ENCODE data around the gene AOC1. TPM values are rescaled to one million over a fixed set of nuclear protein-coding genes. Genes with fewer than 3 reads are reported as not detected.

The AOC1 gene
- total RNA-seq, 2 experiments from 2014 or later, result not detected

DNA sequence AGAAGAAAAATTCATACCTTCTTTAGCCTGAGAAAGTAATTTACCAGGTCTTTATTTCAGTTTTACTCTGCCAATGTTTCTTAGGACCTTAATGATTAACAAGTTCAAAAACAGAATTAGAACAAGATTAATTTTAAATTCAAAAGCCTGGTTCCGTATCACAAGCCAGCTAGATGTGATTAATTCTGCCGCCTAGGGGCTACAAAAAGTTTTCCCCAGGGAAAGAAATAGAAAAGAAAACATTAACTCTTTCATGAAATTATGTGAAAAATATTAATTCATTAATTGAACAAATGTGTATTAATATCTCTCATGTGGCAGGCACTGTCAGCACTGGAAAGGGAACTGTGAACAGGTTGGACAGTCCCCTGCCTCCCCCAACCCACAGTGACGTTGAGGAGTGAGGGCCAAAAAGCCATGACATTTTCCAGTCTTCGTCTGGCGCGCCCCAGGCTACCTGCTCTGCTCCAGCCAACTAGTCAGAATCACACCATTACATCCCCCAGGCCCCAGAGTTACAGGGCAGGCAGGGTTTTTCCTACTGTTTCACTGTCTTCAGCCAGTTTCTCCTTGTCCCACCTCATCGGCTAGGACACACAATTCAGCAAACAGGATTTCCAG lies 31.6 kb upstream of the AOC1 start:
- Mint-ChIP-seq H3K27ac (no peak overlapping the region), H3K36me3 (ENCODE audit: low read depth) (no peaks in the 10 kb centered on the region), H3K4me1 (ENCODE audit: low read depth) (no peaks in the 10 kb centered on the region), H3K9me3 (ENCODE audit: insufficient read depth) (peaks cover 10% of the 10 kb centered on the region), H3K27me3 (ENCODE audit: low read depth) (peaks cover 34% of the 10 kb centered on the region), H3K4me3 (no peak overlapping the region)
- CTCF ChIA-PET, result no interaction called here
- no peak for ATAC-seq
- POLR2A ChIA-PET, result no interaction called here
- DNase-seq, result no peak

DNA sequence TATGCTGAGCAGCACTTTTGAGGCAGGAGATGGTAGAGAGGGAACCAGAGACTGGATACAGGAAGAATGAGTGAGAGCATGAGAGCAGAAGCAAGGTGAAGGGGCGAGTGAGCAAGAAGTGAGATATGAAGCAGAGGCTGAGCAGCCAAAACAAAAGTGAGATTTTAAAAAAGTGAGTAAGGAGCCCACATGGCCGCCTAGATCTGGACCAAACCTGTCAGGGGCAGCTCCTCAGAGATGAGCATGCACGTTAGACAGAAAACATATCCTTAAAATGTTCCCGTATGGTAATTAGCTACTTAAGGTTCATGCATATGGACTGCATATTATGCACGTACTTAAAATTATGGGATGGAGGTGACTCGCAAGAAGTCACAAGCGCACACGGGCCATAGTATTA lies 29.3 kb upstream of the AOC1 start:
- ATAC-seq (no peak), DNase-seq (no peak)
- POLR2A ChIA-PET, result no interaction called here
- peaks cover 36% of the 10 kb centered on the region for H3K27me3 Mint-ChIP-seq (ENCODE audit: low read depth)
- H3K4me1 Mint-ChIP-seq (ENCODE audit: low read depth), result no peaks in the 10 kb centered on the region
- no peaks in the 10 kb centered on the region for H3K36me3 Mint-ChIP-seq (ENCODE audit: low read depth)
- no peaks in the 10 kb centered on the region for H3K9me3 Mint-ChIP-seq (ENCODE audit: insufficient read depth)
- no peak overlapping the region for H3K4me3 Mint-ChIP-seq
- no peak overlapping the region for H3K27ac Mint-ChIP-seq
- CTCF ChIA-PET, result no interaction called here

GRCh38 chr7:150823484-150824126 lies 28.7 kb upstream of the AOC1 start:
- Mint-ChIP-seq H3K9me3 (ENCODE audit: insufficient read depth) (no peaks in the 10 kb centered on the region), H3K27ac (no peak overlapping the region), H3K4me3 (no peak overlapping the region), H3K36me3 (ENCODE audit: low read depth) (no peaks in the 10 kb centered on the region), H3K4me1 (ENCODE audit: low read depth) (no peaks in the 10 kb centered on the region), H3K27me3 (ENCODE audit: low read depth) (peaks cover 36% of the 10 kb centered on the region)
- ChIA-PET POLR2A (no interaction called here), CTCF (no interaction called here)
- ATAC-seq, result no peak
- no peak for DNase-seq

DNA sequence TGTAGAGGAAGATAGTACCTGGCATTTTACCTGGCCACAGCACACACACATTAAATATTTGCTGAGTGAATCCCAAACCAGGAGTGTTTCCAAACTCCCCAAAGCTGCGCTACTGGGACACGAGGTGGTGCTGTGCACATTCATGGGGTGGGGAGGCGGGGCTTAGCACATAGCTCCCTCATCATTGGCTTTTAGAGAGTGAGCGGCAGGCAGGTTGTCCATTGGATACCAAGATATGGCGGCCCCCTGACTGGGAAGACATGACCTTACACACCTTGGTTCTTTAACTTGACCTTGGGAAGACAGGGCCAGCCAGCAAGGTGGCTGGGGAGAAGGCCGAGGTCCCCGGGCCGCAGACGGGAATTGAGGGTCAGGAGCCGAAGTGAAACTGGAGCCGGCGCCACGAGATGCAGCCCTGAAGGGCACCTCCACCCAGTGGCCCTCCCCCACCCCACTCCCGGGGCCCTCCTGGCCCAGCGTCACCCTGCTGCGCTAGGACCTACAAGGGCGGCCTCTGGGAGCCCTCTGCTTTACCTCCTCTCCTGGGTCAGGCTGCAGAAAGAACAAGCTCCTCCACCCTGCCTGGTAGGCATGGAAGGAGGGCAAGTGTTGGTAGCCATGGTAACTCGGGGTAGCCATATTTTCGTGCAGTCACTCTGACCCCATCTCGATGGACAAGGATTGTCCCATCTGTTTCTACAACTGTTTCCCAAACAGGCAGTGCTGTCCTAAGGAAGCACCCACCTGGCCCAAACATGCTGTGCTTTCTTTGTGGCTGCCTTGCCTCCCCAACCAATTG lies 27.7 kb upstream of the AOC1 start:
- H3K27me3 Mint-ChIP-seq (ENCODE audit: low read depth), result peaks cover 37% of the 10 kb centered on the region
- ChIA-PET POLR2A (no interaction called here), CTCF (no interaction called here)
- DNase-seq (no peak), ATAC-seq (no peak)
- H3K9me3 Mint-ChIP-seq (ENCODE audit: insufficient read depth), result no peaks in the 10 kb centered on the region
- H3K4me3 Mint-ChIP-seq, result no peak overlapping the region
- H3K36me3 Mint-ChIP-seq (ENCODE audit: low read depth), result no peaks in the 10 kb centered on the region
- H3K27ac Mint-ChIP-seq, result no peak overlapping the region
- H3K4me1 Mint-ChIP-seq (ENCODE audit: low read depth), result no peaks in the 10 kb centered on the region

GRCh38 chr7:150826061-150826849 lies 26.1 kb upstream of the AOC1 start:
- H3K9me3 Mint-ChIP-seq (ENCODE audit: insufficient read depth), result no peaks in the 10 kb centered on the region
- H3K4me3 Mint-ChIP-seq, result no peak overlapping the region
- no peaks in the 10 kb centered on the region for H3K4me1 Mint-ChIP-seq (ENCODE audit: low read depth)
- H3K27me3 Mint-ChIP-seq (ENCODE audit: low read depth), result peaks cover 49% of the 10 kb centered on the region
- H3K36me3 Mint-ChIP-seq (ENCODE audit: low read depth), result no peaks in the 10 kb centered on the region
- CTCF ChIA-PET, result no interaction called here
- POLR2A ChIA-PET, result no interaction called here
- no peak overlapping the region for H3K27ac Mint-ChIP-seq
- DNase-seq (no peak), ATAC-seq (no peak)

DNA sequence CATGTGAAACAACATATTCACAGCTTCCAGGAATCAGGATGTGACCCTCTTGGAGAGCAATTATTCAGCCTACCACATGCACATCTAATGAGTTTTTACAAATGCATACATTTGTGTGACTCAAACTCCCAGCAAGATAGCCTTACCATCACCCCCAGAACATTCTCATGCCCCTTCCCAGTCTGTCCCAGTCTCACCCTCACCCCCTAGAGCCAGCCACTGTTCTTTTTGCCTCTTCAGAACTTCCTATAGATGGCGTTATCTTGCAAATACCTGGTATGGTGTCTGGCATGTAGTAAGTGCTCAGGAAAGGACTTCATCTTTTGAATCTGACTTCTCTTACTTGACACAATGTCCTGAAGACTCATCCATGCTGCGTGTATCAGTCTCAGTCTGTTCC lies 23.9 kb upstream of the AOC1 start:
- POLR2A ChIA-PET, result no interaction called here
- H3K27me3 Mint-ChIP-seq (ENCODE audit: low read depth), result peaks cover 42% of the 10 kb centered on the region
- no peak overlapping the region for H3K27ac Mint-ChIP-seq
- CTCF ChIA-PET, result no interaction called here
- H3K9me3 Mint-ChIP-seq (ENCODE audit: insufficient read depth), result no peaks in the 10 kb centered on the region
- DNase-seq (no peak), ATAC-seq (no peak)
- no peaks in the 10 kb centered on the region for H3K36me3 Mint-ChIP-seq (ENCODE audit: low read depth)
- no peak overlapping the region for H3K4me3 Mint-ChIP-seq
- H3K4me1 Mint-ChIP-seq (ENCODE audit: low read depth), result no peaks in the 10 kb centered on the region

- H3K27ac Mint-ChIP-seq, result no peak overlapping the region
- H3K36me3 Mint-ChIP-seq (ENCODE audit: low read depth), result no peaks in the 10 kb centered on the region
- CTCF ChIA-PET, result no interaction called here
- ATAC-seq (no peak), DNase-seq (no peak)
- H3K4me1 Mint-ChIP-seq (ENCODE audit: low read depth), result no peaks in the 10 kb centered on the region
- no peaks in the 10 kb centered on the region for H3K9me3 Mint-ChIP-seq (ENCODE audit: insufficient read depth)
- no peak overlapping the region for H3K4me3 Mint-ChIP-seq
- POLR2A ChIA-PET, result no interaction called here
- H3K27me3 Mint-ChIP-seq (ENCODE audit: low read depth), result peaks cover 48% of the 10 kb centered on the region
These were observed 22.9 kb upstream of the AOC1 start for GRCh38 chr7:150829426-150829825.

- ATAC-seq (no peak), DNase-seq (no peak)
- ChIA-PET POLR2A (no interaction called here), CTCF (no interaction called here)
- Mint-ChIP-seq H3K9me3 (ENCODE audit: insufficient read depth) (no peaks in the 10 kb centered on the region), H3K4me1 (ENCODE audit: low read depth) (no peaks in the 10 kb centered on the region), H3K27ac (no peak overlapping the region), H3K36me3 (ENCODE audit: low read depth) (no peaks in the 10 kb centered on the region), H3K27me3 (ENCODE audit: low read depth) (peaks cover 49% of the 10 kb centered on the region), H3K4me3 (no peak overlapping the region)
These were observed 21.4 kb upstream of the AOC1 start for GRCh38 chr7:150830937-150831336.

DNA sequence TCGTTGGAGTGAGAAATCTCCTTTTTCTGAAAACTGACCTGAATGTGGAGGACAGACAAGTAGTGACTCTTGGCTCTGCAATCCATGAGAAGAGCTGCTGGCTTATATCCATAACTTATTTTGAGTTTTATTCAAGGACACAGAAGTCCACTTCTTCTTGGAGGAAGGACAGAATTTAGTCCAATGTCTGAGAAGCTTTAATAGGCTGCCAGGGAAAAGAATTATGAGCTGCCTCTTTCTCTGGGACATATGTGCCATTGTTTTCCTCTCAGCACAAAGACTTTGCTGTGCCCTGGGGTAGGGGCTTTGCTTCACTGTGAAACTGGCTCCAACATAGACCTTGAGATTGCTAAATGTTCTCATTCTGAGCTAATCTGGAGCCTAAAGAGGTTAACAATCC lies 20.5 kb upstream of the AOC1 start:
- no peak for ATAC-seq
- H3K27me3 Mint-ChIP-seq (ENCODE audit: low read depth), result peaks cover 42% of the 10 kb centered on the region
- CTCF ChIA-PET, result interaction anchor here (0.5 to 1.2 kb wide), 2 partner anchors 45 to 1122 kb away, joined by 3 to 4 read pairs; no protein-coding TSS in a partner anchor
- H3K4me3 Mint-ChIP-seq, result no peak overlapping the region
- POLR2A ChIA-PET, result no interaction called here
- no peaks in the 10 kb centered on the region for H3K9me3 Mint-ChIP-seq (ENCODE audit: insufficient read depth)
- H3K36me3 Mint-ChIP-seq (ENCODE audit: low read depth), result no peaks in the 10 kb centered on the region
- no peak overlapping the region for H3K27ac Mint-ChIP-seq
- no peak for DNase-seq
- no peaks in the 10 kb centered on the region for H3K4me1 Mint-ChIP-seq (ENCODE audit: low read depth)

- ChIA-PET POLR2A (no interaction called here), CTCF (no interaction called here)
- Mint-ChIP-seq H3K9me3 (ENCODE audit: insufficient read depth) (no peaks in the 10 kb centered on the region), H3K27me3 (ENCODE audit: low read depth) (peaks cover 33% of the 10 kb centered on the region), H3K36me3 (ENCODE audit: low read depth) (no peaks in the 10 kb centered on the region), H3K27ac (no peak overlapping the region), H3K4me3 (no peak overlapping the region), H3K4me1 (ENCODE audit: low read depth) (no peaks in the 10 kb centered on the region)
- DNase-seq (no peak), ATAC-seq (no peak)
These were observed 17.3 kb upstream of the AOC1 start for GRCh38 chr7:150835019-150835418.

GRCh38 chr7:150835702-150836280 lies 16.5 kb upstream of the AOC1 start:
- POLR2A ChIA-PET, result no interaction called here
- no peaks in the 10 kb centered on the region for H3K4me1 Mint-ChIP-seq (ENCODE audit: low read depth)
- H3K27ac Mint-ChIP-seq, result no peak overlapping the region
- DNase-seq (no peak), ATAC-seq (no peak)
- H3K9me3 Mint-ChIP-seq (ENCODE audit: insufficient read depth), result no peaks in the 10 kb centered on the region
- no peaks in the 10 kb centered on the region for H3K36me3 Mint-ChIP-seq (ENCODE audit: low read depth)
- CTCF ChIA-PET, result interaction anchor here (0.6 to 1.5 kb wide), 3 partner anchors 31 to 63 kb away, joined by 3 to 6 read pairs (median 3); no protein-coding TSS in a partner anchor
- peaks cover 26% of the 10 kb centered on the region for H3K27me3 Mint-ChIP-seq (ENCODE audit: low read depth)
- no peak overlapping the region for H3K4me3 Mint-ChIP-seq

Data from activated CD8-positive, alpha-beta T cell treated with anti-CD3 and anti-CD28 coated beads, Interleukin-2, amount 10 ng/mL, durations not matched to agents 7 days and 5 days (primary cell).